OCI-LY1 (cell line): Measurements from ENCODE around the gene PCBP4.

Experiments
- H2AFZ ChIP-seq: fragments of 200-600 bp; sonication (generic), shearing (Covaris generic); 2 replicates; pipeline ENCODE4 v1.6.0; 2014; ENCODE audit warnings: antibody characterized with exemption, mild to moderate bottlenecking, low read length
- H3F3A ChIP-seq: fragments of 200-600 bp; sonication (generic), shearing (Covaris generic); 2 replicates; pipeline ENCODE4 v1.6.0; 2014; ENCODE audit warnings: mild to moderate bottlenecking, antibody characterized with exemption, low read length, moderate library complexity; ENCODE audit not compliant: insufficient read depth
- H3K27ac ChIP-seq: fragments of 200-600 bp; sonication (generic); 2 replicates; pipeline ENCODE4 v1.5.1; 2014; ENCODE audit warnings: low read length, mixed run types, mild to moderate bottlenecking, low read depth; ENCODE audit not compliant: poor library complexity, severe bottlenecking
- H3K27me3 ChIP-seq: fragments of 200-600 bp; sonication (generic); 2 replicates; pipeline ENCODE4 v1.6.0; 2014; ENCODE audit warnings: antibody characterized with exemption, mild to moderate bottlenecking, low read length, moderate library complexity; ENCODE audit not compliant: insufficient read depth
- H3K36me3 ChIP-seq: fragments of 200-600 bp; sonication (generic); 2 replicates; pipeline ENCODE4 v1.6.1; 2014; ENCODE audit warnings: mild to moderate bottlenecking, antibody characterized with exemption, low read length, moderate library complexity, mixed read lengths; ENCODE audit not compliant: insufficient read depth
- H3K4me1 ChIP-seq: fragments of 200-600 bp; sonication (generic); 2 replicates; pipeline ENCODE4 v1.5.1; 2014; ENCODE audit warnings: mild to moderate bottlenecking, low read length, moderate library complexity; ENCODE audit not compliant: insufficient read depth, severe bottlenecking
- H3K4me2 ChIP-seq: fragments of 200-600 bp; sonication (generic), shearing (Covaris generic); 2 replicates; pipeline ENCODE4 v1.6.1; 2014; ENCODE audit warnings: low read length
- H3K4me3 ChIP-seq: fragments of 200-600 bp; sonication (generic); 2 replicates; pipeline ENCODE4 v1.5.1; 2014; ENCODE audit warnings: low read length, low read depth, mild to moderate bottlenecking, mixed read lengths; ENCODE audit not compliant: poor library complexity, severe bottlenecking
- H3K79me2 ChIP-seq: fragments of 200-600 bp; shearing (Covaris generic); 2 replicates; pipeline ENCODE4 v1.6.1; 2016; ENCODE audit warnings: mixed run types, low read length, mixed read lengths; ENCODE audit not compliant: insufficient read depth
- H3K9ac ChIP-seq: fragments of 200-600 bp; sonication (generic), shearing (Covaris generic); 2 replicates; pipeline ENCODE4 v1.6.1; 2014; ENCODE audit warnings: mild to moderate bottlenecking, low read length, mixed read lengths
- H3K9me2 ChIP-seq: fragments of 200-600 bp; sonication (generic), shearing (Covaris generic); 2 replicates; pipeline ENCODE4 v1.6.1; 2014; ENCODE audit warnings: low read depth, mild to moderate bottlenecking, low read length, mixed read lengths
- H3K9me3 ChIP-seq: fragments of 200-600 bp; shearing (Covaris generic); 2 replicates; pipeline ENCODE4 v1.6.1; 2014; ENCODE audit warnings: low read length, mixed read lengths
- H4K20me1 ChIP-seq: fragments of 200-600 bp; sonication (generic), shearing (Covaris generic); 2 replicates; pipeline ENCODE4 v1.6.0; 2016; ENCODE audit warnings: mild to moderate bottlenecking, low read length; ENCODE audit not compliant: insufficient read depth
- EZH2 ChIP-seq: fragments of 200-600 bp; sonication (generic), shearing (Covaris generic); IDR thresholded peaks from 2 replicates; pipeline ENCODE4 v1.8.0; 2017; ENCODE audit warnings: borderline replicate concordance, mixed run types, mild to moderate bottlenecking, antibody characterized with exemption, low read length, moderate library complexity, mixed read lengths
- TF ChIP-seq, protein P1 (sequence below): fragments of 200-600 bp; sonication (generic), shearing (Covaris generic); IDR thresholded peaks from 2 replicates; pipeline ENCODE4 v1.5.1; 2017; ENCODE audit warnings: mild to moderate bottlenecking, antibody characterized with exemption, low read length, moderate library complexity, mixed read lengths

Gene PCBP4

DNA sequence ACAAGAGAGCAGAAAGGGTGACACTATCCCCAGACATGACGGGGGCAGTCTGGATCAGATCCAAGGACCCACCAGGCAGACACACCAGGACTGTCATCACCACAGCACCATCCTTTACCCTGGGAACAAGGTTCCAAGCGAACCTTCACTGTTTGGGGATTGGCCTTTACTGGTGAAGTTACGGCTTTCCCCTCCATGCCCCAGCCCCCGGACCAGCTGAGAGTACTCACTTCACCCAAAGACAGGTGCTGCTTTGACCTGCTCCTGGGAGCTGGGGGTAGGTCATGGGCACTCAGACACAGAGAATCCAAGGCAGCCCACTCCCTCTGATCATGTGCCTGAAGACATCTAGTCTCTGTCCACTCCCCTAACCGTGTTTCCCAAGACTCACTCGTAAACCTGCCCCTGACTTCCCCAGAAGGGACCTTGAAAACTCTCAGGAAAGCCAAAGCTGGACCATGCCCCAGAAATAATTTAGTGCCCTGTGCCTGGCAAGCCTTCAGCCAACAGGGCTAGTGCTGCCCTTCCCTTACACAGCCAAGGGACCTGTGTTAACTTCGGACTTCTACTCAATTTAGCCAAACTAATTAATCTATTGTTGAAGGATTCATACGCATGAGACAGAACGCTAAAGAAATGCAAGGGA, 28.4 kb downstream of the PCBP4 start:
- Histone ChIP-seq H3K9me3 (no peaks in the 10 kb centered on the region), H4K20me1 (no peaks in the 10 kb centered on the region), H2AFZ (no peak overlapping the region), H3K4me1 (peaks cover 29% of the 10 kb centered on the region), H3K4me2 (no peak overlapping the region), H3K9me2 (no peaks in the 10 kb centered on the region), H3K36me3 (peaks cover 42% of the 10 kb centered on the region), H3K4me3 (no peak overlapping the region), H3K79me2 (peaks cover 7% of the 10 kb centered on the region; the same call in 1 of the 2 replicates), H3K27me3 (no peaks in the 10 kb centered on the region), H3F3A (no peaks in the 10 kb centered on the region), H3K27ac (no peak overlapping the region), H3K9ac (no peak overlapping the region; the same call in 1 of the 2 replicates)
- TF ChIP-seq, protein P1, sequence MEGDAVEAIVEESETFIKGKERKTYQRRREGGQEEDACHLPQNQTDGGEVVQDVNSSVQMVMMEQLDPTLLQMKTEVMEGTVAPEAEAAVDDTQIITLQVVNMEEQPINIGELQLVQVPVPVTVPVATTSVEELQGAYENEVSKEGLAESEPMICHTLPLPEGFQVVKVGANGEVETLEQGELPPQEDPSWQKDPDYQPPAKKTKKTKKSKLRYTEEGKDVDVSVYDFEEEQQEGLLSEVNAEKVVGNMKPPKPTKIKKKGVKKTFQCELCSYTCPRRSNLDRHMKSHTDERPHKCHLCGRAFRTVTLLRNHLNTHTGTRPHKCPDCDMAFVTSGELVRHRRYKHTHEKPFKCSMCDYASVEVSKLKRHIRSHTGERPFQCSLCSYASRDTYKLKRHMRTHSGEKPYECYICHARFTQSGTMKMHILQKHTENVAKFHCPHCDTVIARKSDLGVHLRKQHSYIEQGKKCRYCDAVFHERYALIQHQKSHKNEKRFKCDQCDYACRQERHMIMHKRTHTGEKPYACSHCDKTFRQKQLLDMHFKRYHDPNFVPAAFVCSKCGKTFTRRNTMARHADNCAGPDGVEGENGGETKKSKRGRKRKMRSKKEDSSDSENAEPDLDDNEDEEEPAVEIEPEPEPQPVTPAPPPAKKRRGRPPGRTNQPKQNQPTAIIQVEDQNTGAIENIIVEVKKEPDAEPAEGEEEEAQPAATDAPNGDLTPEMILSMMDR = no peak
- TF ChIP-seq EZH2 = no peak

DNA sequence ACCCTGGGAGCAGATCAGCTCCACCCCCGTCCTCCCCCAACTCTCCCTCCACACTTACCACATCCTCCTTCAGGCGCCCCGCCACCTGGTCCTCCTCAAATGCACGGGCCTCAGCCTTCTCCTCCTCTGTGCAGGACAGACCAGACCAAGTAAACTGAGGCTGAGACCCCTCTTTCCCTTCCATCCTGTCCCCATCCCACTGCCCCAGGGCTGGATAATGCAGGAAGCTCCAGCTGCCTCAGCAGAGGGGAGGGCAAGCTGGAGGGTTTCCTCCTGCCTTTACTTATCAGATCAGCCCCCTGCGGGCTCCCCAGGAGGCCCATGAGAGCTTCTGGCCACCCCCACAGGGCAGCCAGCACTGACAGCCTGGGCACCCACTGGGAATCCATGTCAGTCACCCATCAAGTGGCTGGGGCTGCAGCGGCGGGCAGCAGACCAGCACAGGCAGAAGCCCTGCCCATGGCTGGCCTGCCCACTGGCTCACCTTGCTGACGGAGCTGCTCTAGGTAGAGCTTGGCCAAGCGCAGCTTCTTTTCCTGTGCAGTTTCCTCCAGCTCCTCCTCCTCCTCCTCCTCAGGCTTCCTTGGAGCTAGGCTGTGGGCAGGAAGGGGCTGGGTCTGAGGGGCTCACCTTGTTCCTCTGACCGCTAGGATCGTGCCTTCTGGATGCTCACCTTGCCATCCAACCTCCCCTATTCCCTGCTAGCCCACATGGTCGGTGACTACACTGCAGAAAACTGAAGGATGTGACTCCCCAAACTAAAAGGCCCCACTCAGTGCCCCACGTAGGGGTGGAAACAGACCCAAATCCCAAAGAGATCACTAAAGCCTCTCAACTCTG, 29.4 kb downstream of the PCBP4 start:
- no peak overlapping the region for H3K4me2 ChIP-seq
- no peak overlapping the region for H3K4me3 ChIP-seq
- peaks cover 28% of the 10 kb centered on the region for H3K4me1 ChIP-seq
- no peaks in the 10 kb centered on the region for H3K27me3 ChIP-seq
- H4K20me1 ChIP-seq = no peaks in the 10 kb centered on the region
- no peak overlapping the region for H2AFZ ChIP-seq
- H3K9ac ChIP-seq = no peak overlapping the region
- no peaks in the 10 kb centered on the region for H3K9me3 ChIP-seq
- H3K36me3 ChIP-seq = peaks cover 53% of the 10 kb centered on the region
- TF ChIP-seq, protein P1 = no peak
- TF ChIP-seq EZH2 = no peak
- peaks cover 7% of the 10 kb centered on the region; the same call in 1 of the 2 replicates for H3K79me2 ChIP-seq
- H3F3A ChIP-seq = no peaks in the 10 kb centered on the region
- no peak overlapping the region for H3K27ac ChIP-seq
- H3K9me2 ChIP-seq = no peaks in the 10 kb centered on the region

DNA sequence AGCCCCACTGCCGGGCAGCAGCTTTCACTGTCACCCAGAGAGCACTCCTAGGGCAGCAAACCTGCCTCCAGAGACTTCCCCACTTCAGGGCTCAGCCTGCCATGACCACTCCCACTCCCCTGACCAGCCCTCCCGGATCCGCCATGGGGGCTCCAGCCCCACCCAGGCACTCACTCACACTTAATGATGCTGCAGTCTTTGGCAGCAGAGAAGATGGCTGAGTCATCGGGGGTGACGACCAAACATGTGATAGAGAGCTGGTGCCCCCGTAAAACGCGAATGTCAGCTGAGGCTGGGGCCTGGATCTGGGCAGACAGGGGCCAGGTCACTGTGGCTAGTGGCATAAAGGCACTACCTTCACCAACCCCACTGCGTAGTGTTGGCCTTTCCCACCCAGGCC, 30.2 kb downstream of the PCBP4 start:
- H3F3A ChIP-seq = no peaks in the 10 kb centered on the region
- no peaks in the 10 kb centered on the region for H3K9me3 ChIP-seq
- peaks cover 59% of the 10 kb centered on the region for H3K36me3 ChIP-seq
- TF ChIP-seq EZH2 = no peak
- TF ChIP-seq, protein P1 = no peak
- H3K79me2 ChIP-seq = peaks cover 7% of the 10 kb centered on the region; the same call in 1 of the 2 replicates
- H3K4me1 ChIP-seq = peaks cover 21% of the 10 kb centered on the region
- H3K27ac ChIP-seq = no peak overlapping the region
- H2AFZ ChIP-seq = no peak overlapping the region
- no peaks in the 10 kb centered on the region for H3K9me2 ChIP-seq
- no peaks in the 10 kb centered on the region for H4K20me1 ChIP-seq
- no peak overlapping the region for H3K4me2 ChIP-seq
- H3K4me3 ChIP-seq = no peak overlapping the region
- H3K9ac ChIP-seq = no peak overlapping the region
- H3K27me3 ChIP-seq = no peaks in the 10 kb centered on the region
